ENCODE measurements around the gene TIGD4. TPM values are rescaled to one million over a fixed set of nuclear protein-coding genes. Genes with fewer than 3 reads are reported as not detected.

TIGD4 gene
- 0.66 TPM for total RNA-seq
- polyA plus RNA-seq = 0.43 TPM
- long read RNA-seq, donor 1 = 0 reads
- long read RNA-seq, donor 2 = 0 reads
- long read RNA-seq, donor 3 = 0 reads
- long read RNA-seq, donor 4, partial matches to known transcripts = 0 of 1 reads
- long read RNA-seq, donor 4, other reads (novel, unspliced or antisense) = 0 of 1 reads
- long read RNA-seq, donor 5 = 0 reads
- long read RNA-seq, donor 6 = 0 reads
- long read RNA-seq, donor 7 = 0 reads
- long read RNA-seq, donor 8, partial matches to known transcripts = 9 of 9 reads
- long read RNA-seq, donor 8, other reads (novel, unspliced or antisense) = 0 of 9 reads
- long read RNA-seq, donor 9 = 0 reads
- long read RNA-seq, donor 10 = 0 reads

GRCh38 chr4:152779513-152780266 lies at the start of gene TIGD4, which contains the start of gene ARFIP1:
TIGD4 (minus strand) TSS chr4:152779730; CDS start chr4:152771004, 8,726 bp downstream.
ARFIP1 (plus strand) TSS chr4:152779954; CDS start chr4:152829634, 49,680 bp downstream.
- H3K27me3 ChIP-seq (ENCODE audit: control insufficient read depth in 2 of 2, insufficient read depth in 1 of 2, low read length in 1 of 2) = no peaks in the 10 kb centered on the region
- under 1% methylated on average over 55 of the region's 55 CpGs for WGBS
- H3K9me3 ChIP-seq (ENCODE audit: control insufficient read depth in 2 of 2, insufficient read depth in 1 of 2, low read length in 1 of 2) = no peaks in the 10 kb centered on the region
- H3K27ac ChIP-seq (ENCODE audit: low read depth in 1 of 2, low read length in 1 of 2) = peak within 1 kb of the TSS; percentile 81 to 87
- no peaks in the 10 kb centered on the region for H3K36me3 ChIP-seq (ENCODE audit: control insufficient read depth in 2 of 2, insufficient read depth in 2 of 2, low read length in 1 of 2)
- H3K4me3 ChIP-seq (ENCODE audit: low read length in 2 of 2) = peak within 1 kb of the TSS; percentile 62 to 92
- peak; percentile 73 to 95 (median 89) for DNase-seq (ENCODE audit: low read depth in 6 of 9, low spot score in 9 of 9)
- H3K4me1 ChIP-seq (ENCODE audit: control insufficient read depth in 2 of 2, insufficient read depth in 2 of 2, low read length in 2 of 2) = peaks cover 5 to 14% of the 10 kb centered on the region in 2 donors

GRCh38 chr4:152828122-152828521 lies 48.6 kb upstream of the TIGD4 start:
- no peak overlapping the region for H3K4me3 ChIP-seq (ENCODE audit: low read length in 2 of 2)
- WGBS = 98% methylated on average over 1 of the region's 1 CpG
- H3K27me3 ChIP-seq (ENCODE audit: control insufficient read depth in 2 of 2, insufficient read depth in 1 of 2, low read length in 1 of 2) = no peaks in the 10 kb centered on the region
- DNase-seq (ENCODE audit: low read depth in 6 of 9, low spot score in 9 of 9) = no peak
- no peaks in the 10 kb centered on the region for H3K4me1 ChIP-seq (ENCODE audit: control insufficient read depth in 2 of 2, insufficient read depth in 2 of 2, low read length in 2 of 2)
- H3K27ac ChIP-seq (ENCODE audit: low read depth in 1 of 2, low read length in 1 of 2) = no peak overlapping the region
- no peaks in the 10 kb centered on the region for H3K36me3 ChIP-seq (ENCODE audit: control insufficient read depth in 2 of 2, insufficient read depth in 2 of 2, low read length in 1 of 2)
- no peaks in the 10 kb centered on the region for H3K9me3 ChIP-seq (ENCODE audit: control insufficient read depth in 2 of 2, insufficient read depth in 1 of 2, low read length in 1 of 2)

GRCh38 chr4:152825336-152825735 lies 45.8 kb upstream of the TIGD4 start:
- Histone ChIP-seq H3K4me1 (ENCODE audit: control insufficient read depth in 2 of 2, insufficient read depth in 2 of 2, low read length in 2 of 2) (no peaks in the 10 kb centered on the region), H3K4me3 (ENCODE audit: low read length in 2 of 2) (no peak overlapping the region), H3K27ac (ENCODE audit: low read depth in 1 of 2, low read length in 1 of 2) (no peak overlapping the region), H3K36me3 (ENCODE audit: control insufficient read depth in 2 of 2, insufficient read depth in 2 of 2, low read length in 1 of 2) (no peaks in the 10 kb centered on the region), H3K27me3 (ENCODE audit: control insufficient read depth in 2 of 2, insufficient read depth in 1 of 2, low read length in 1 of 2) (no peaks in the 10 kb centered on the region), H3K9me3 (ENCODE audit: control insufficient read depth in 2 of 2, insufficient read depth in 1 of 2, low read length in 1 of 2) (no peaks in the 10 kb centered on the region)
- DNase-seq (ENCODE audit: low read depth in 6 of 9, low spot score in 9 of 9) = no peak

- no peak overlapping the region for H3K4me3 ChIP-seq (ENCODE audit: low read length in 2 of 2)
- no peaks in the 10 kb centered on the region for H3K27me3 ChIP-seq (ENCODE audit: control insufficient read depth in 2 of 2, insufficient read depth in 1 of 2, low read length in 1 of 2)
- H3K9me3 ChIP-seq (ENCODE audit: control insufficient read depth in 2 of 2, insufficient read depth in 1 of 2, low read length in 1 of 2) = no peaks in the 10 kb centered on the region
- no peaks in the 10 kb centered on the region for H3K4me1 ChIP-seq (ENCODE audit: control insufficient read depth in 2 of 2, insufficient read depth in 2 of 2, low read length in 2 of 2)
- H3K36me3 ChIP-seq (ENCODE audit: control insufficient read depth in 2 of 2, insufficient read depth in 2 of 2, low read length in 1 of 2) = no peaks in the 10 kb centered on the region
- H3K27ac ChIP-seq (ENCODE audit: low read depth in 1 of 2, low read length in 1 of 2) = no peak overlapping the region
- no peak for DNase-seq (ENCODE audit: low read depth in 6 of 9, low spot score in 9 of 9)
- 98% methylated on average over 2 of the region's 2 CpGs for WGBS
These were observed 45.0 kb upstream of the TIGD4 start for GRCh38 chr4:152824561-152824960.

GRCh38 chr4:152822323-152822722 lies 42.8 kb upstream of the TIGD4 start:
- Histone ChIP-seq H3K9me3 (ENCODE audit: control insufficient read depth in 2 of 2, insufficient read depth in 1 of 2, low read length in 1 of 2) (no peaks in the 10 kb centered on the region), H3K4me3 (ENCODE audit: low read length in 2 of 2) (no peak overlapping the region), H3K27ac (ENCODE audit: low read depth in 1 of 2, low read length in 1 of 2) (no peak overlapping the region), H3K27me3 (ENCODE audit: control insufficient read depth in 2 of 2, insufficient read depth in 1 of 2, low read length in 1 of 2) (no peaks in the 10 kb centered on the region), H3K4me1 (ENCODE audit: control insufficient read depth in 2 of 2, insufficient read depth in 2 of 2, low read length in 2 of 2) (no peaks in the 10 kb centered on the region), H3K36me3 (ENCODE audit: control insufficient read depth in 2 of 2, insufficient read depth in 2 of 2, low read length in 1 of 2) (no peaks in the 10 kb centered on the region)
- no peak for DNase-seq (ENCODE audit: low read depth in 6 of 9, low spot score in 9 of 9)
- 98% methylated on average over 1 of the region's 1 CpG for WGBS

GRCh38 chr4:152820073-152820472 lies 40.5 kb upstream of the TIGD4 start:
- Histone ChIP-seq H3K4me3 (ENCODE audit: low read length in 2 of 2) (no peak overlapping the region), H3K27me3 (ENCODE audit: control insufficient read depth in 2 of 2, insufficient read depth in 1 of 2, low read length in 1 of 2) (no peaks in the 10 kb centered on the region), H3K27ac (ENCODE audit: low read depth in 1 of 2, low read length in 1 of 2) (no peak overlapping the region), H3K36me3 (ENCODE audit: control insufficient read depth in 2 of 2, insufficient read depth in 2 of 2, low read length in 1 of 2) (no peaks in the 10 kb centered on the region), H3K9me3 (ENCODE audit: control insufficient read depth in 2 of 2, insufficient read depth in 1 of 2, low read length in 1 of 2) (no peaks in the 10 kb centered on the region), H3K4me1 (ENCODE audit: control insufficient read depth in 2 of 2, insufficient read depth in 2 of 2, low read length in 2 of 2) (no peaks in the 10 kb centered on the region)
- DNase-seq (ENCODE audit: low read depth in 6 of 9, low spot score in 9 of 9) = no peak
- WGBS = 100% methylated on average over 2 of the region's 2 CpGs

- H3K4me1 ChIP-seq (ENCODE audit: control insufficient read depth in 2 of 2, insufficient read depth in 2 of 2, low read length in 2 of 2) = no peaks in the 10 kb centered on the region
- no peaks in the 10 kb centered on the region for H3K27me3 ChIP-seq (ENCODE audit: control insufficient read depth in 2 of 2, insufficient read depth in 1 of 2, low read length in 1 of 2)
- WGBS = 97% methylated on average over 7 of the region's 7 CpGs
- no peaks in the 10 kb centered on the region for H3K36me3 ChIP-seq (ENCODE audit: control insufficient read depth in 2 of 2, insufficient read depth in 2 of 2, low read length in 1 of 2)
- H3K27ac ChIP-seq (ENCODE audit: low read depth in 1 of 2, low read length in 1 of 2) = no peak overlapping the region
- H3K4me3 ChIP-seq (ENCODE audit: low read length in 2 of 2) = no peak overlapping the region
- no peak for DNase-seq (ENCODE audit: low read depth in 6 of 9, low spot score in 9 of 9)
- H3K9me3 ChIP-seq (ENCODE audit: control insufficient read depth in 2 of 2, insufficient read depth in 1 of 2, low read length in 1 of 2) = peaks cover 0 to 6% of the 10 kb centered on the region in 2 donors
These were observed 39.6 kb upstream of the TIGD4 start for GRCh38 chr4:152819026-152819645.

- no peak overlapping the region for H3K27ac ChIP-seq (ENCODE audit: low read depth in 1 of 2, low read length in 1 of 2)
- DNase-seq (ENCODE audit: low read depth in 6 of 9, low spot score in 9 of 9) = peak in 1 of 9 donors; percentile 7
- H3K36me3 ChIP-seq (ENCODE audit: control insufficient read depth in 2 of 2, insufficient read depth in 2 of 2, low read length in 1 of 2) = no peaks in the 10 kb centered on the region
- H3K9me3 ChIP-seq (ENCODE audit: control insufficient read depth in 2 of 2, insufficient read depth in 1 of 2, low read length in 1 of 2) = peaks cover 0 to 9% of the 10 kb centered on the region in 2 donors
- H3K4me3 ChIP-seq (ENCODE audit: low read length in 2 of 2) = no peak overlapping the region
- H3K27me3 ChIP-seq (ENCODE audit: control insufficient read depth in 2 of 2, insufficient read depth in 1 of 2, low read length in 1 of 2) = no peaks in the 10 kb centered on the region
- H3K4me1 ChIP-seq (ENCODE audit: control insufficient read depth in 2 of 2, insufficient read depth in 2 of 2, low read length in 2 of 2) = no peaks in the 10 kb centered on the region
These were observed 37.8 kb upstream of the TIGD4 start for GRCh38 chr4:152817331-152817730.

- no peak for DNase-seq (ENCODE audit: low read depth in 6 of 9, low spot score in 9 of 9)
- H3K27me3 ChIP-seq (ENCODE audit: control insufficient read depth in 2 of 2, insufficient read depth in 1 of 2, low read length in 1 of 2) = no peaks in the 10 kb centered on the region
- H3K4me1 ChIP-seq (ENCODE audit: control insufficient read depth in 2 of 2, insufficient read depth in 2 of 2, low read length in 2 of 2) = no peaks in the 10 kb centered on the region
- H3K9me3 ChIP-seq (ENCODE audit: control insufficient read depth in 2 of 2, insufficient read depth in 1 of 2, low read length in 1 of 2) = peaks cover 0 to 12% of the 10 kb centered on the region in 2 donors
- no peaks in the 10 kb centered on the region for H3K36me3 ChIP-seq (ENCODE audit: control insufficient read depth in 2 of 2, insufficient read depth in 2 of 2, low read length in 1 of 2)
- no peak overlapping the region for H3K4me3 ChIP-seq (ENCODE audit: low read length in 2 of 2)
- H3K27ac ChIP-seq (ENCODE audit: low read depth in 1 of 2, low read length in 1 of 2) = no peak overlapping the region
These were observed 35.5 kb upstream of the TIGD4 start for GRCh38 chr4:152815078-152815477.

All from thymus (tissue), 14 donors.